H1 (cell line): ENCODE results near the gene KCND1. TPM values are rescaled to one million over a fixed set of nuclear protein-coding genes. Genes with fewer than 3 reads are reported as not detected.

ENCODE experiments used
- BCL11A ChIP-seq, 2 experiments: IDR thresholded peaks; one replicate each; pipeline ENCODE4 v1.6.1; 2011; ENCODE audit warnings: low read depth in 2 of 2, low read length in 2 of 2, mild to moderate bottlenecking in 2 of 2
- CEBPB ChIP-seq: IDR thresholded peaks from 2 replicates; pipeline ENCODE4 v1.6.1; 2012; ENCODE audit warnings: low read depth, low read length
- NRF1 ChIP-seq: IDR thresholded peaks from 2 replicates; pipeline ENCODE4 v1.6.1; 2011; ENCODE audit warnings: mild to moderate bottlenecking, low read depth, low read length, improper control_type of control experiment
- POLR2AphosphoS5 ChIP-seq: IDR thresholded peaks from 2 replicates; pipeline ENCODE4 v1.6.1; 2011; ENCODE audit warnings: low read depth, low read length
- SAP30 ChIP-seq: fragments of 300-600 bp; sonication (generic); IDR thresholded peaks from 2 replicates; pipeline ENCODE4 v1.7.1; 2012; ENCODE audit warnings: low read length, moderate library complexity, mild to moderate bottlenecking, inconsistent platforms; ENCODE audit not compliant: insufficient read depth, insufficient replicate concordance
- SIN3A ChIP-seq, 2 experiments: IDR thresholded peaks in 1 of 2; conservative IDR thresholded peaks in 1 of 2; 2 replicates each; pipeline ENCODE4 v1.6.1; 2011 to 2012; ENCODE audit warnings: low read length in 2 of 2, improper control_type of control experiment in 1 of 2, low read depth in 1 of 2, mild to moderate bottlenecking in 1 of 2
- polyA plus RNA-seq, 7 experiments: library from polyadenylated mRNA; depleted of rRNA in 3 of 7; stranded (reverse) in 5 of 7; unstranded in 2 of 7; fragments of >200 nt in 5 of 7; fragments of 200-250 nt in 2 of 7; gene quantifications; 1 replicate in 5 of 7; 2 replicates in 1 of 7; 4 replicates in 1 of 7; pipeline versions ENCODE4 v1.2.1 to v1.2.3, GENCODE V29; 2011 to 2013; ENCODE audit warnings: missing spikeins in 2 of 7, mixed read lengths in 2 of 7
- total RNA-seq: library from RNA; stranded (reverse); fragmentation: NEBNext Ultra II Directional; extraction: Animal tissue kit (Norgen Biotek cat#: 25700); gene quantifications from 2 replicates; pipeline ENCODE4 v1.2.1, GENCODE V29; 2021

Gene KCND1
- total and polyA plus RNA-seq, 2 of the 8 experiments (the other 6 are each of a cell fraction or from before 2014, with no cell fraction given), result 3.1 to 6.8 TPM

GRCh38 chrX:49019599-49020249, 48.1 kb upstream of the KCND1 start (continued):
- TF ChIP-seq BCL11A (IDR thresholded peaks at IDR 0.05; ENCODE audit: low read depth in 2 of 2, low read length in 2 of 2) (no peak), POLR2AphosphoS5 (no peak), SAP30 (no peak), NRF1 (no peak), SIN3A (conservative IDR thresholded peaks at IDR 0.05 in 1 of 2, IDR thresholded peaks at IDR 0.05 in 1 of 2; ENCODE audit: low read depth in 1 of 2, low read length in 2 of 2) (no peak), CEBPB (no peak)
